Measurements from ENCODE around the gene CCDC137.

CCDC137 gene

DNA sequence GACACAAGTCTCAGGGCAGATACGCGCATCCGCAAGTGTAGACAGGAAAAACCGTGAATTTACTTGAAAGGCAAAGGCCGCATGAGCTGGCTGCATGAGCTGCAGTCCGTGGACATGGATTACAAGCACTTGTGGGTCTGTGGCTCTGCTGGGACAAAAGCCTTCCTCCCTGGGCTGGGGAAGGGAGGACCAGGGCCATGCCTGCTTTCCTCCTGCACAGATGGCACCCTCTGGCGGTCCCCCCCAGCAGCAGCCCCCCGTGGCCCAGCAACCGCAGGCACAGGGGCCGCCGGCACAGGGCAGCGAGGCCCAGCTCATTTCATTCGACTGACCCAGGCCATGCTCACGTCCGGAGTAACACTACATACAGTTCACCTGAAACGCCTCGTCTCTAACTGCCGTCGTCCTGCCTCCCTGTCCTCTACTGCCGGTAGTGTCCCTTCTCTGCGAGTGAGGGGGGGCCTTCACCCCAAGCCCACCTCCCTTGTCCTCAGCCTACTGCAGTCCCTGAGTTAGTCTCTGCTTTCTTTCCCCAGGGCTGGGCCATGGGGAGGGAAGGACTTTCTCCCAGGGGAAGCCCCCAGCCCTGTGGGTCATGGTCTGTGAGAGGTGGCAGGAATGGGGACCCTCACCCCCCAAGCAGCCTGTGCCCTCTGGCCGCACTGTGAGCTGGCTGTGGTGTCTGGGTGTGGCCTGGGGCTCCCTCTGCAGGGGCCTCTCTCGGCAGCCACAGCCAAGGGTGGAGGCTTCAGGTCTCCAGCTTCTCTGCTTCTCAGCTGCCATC is 34.9 kb downstream of the CCDC137 start:
- DNase-seq (ENCODE audit: low read depth in 2 of 2): no peak

DNA sequence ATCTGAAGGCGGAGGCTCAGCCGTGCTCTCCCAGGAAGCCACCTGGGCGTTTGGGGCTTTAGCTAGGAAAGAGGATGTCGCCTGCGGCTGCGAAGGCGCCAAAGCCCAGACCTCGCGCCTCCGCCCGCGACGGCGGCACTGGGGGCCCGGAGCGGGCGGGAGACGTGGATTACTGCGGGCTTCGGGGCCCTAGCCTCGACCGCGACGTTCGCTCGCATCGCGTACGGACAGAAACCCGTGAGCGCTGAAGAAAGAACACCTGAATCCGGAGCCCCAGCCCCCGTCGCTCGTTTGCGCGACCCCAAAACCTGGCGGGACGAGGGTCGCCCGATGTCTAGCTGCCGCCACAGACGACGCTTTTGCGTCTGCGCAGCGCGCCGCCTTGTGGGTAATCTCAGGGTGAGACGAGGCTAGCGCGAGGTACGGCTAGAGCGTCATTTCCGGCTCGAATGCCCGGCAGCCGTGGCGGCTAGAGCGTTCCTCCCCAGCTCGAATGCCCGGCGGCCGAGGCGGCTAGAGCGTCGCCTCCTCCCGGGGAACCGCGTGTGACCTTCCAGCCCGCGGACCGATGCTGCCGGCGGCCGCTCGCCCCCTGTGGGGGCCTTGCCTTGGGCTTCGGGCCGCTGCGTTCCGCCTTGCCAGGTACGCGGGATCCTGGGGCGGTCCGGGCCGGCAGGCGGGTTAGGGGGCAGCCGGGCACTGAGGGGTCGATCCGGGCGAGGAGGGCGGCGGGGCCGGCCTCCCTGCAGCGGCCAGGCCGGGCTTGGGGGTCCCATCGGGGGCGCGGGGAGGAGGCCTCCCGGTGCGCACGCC is 36.6 kb downstream of the CCDC137 start, which contains the start of gene MRPL12:
TSS of gene MRPL12 (plus strand) at position 434 of the 813 bp plus-strand sequence. CDS start at position 569, 135 bp downstream.
- DNase-seq (ENCODE audit: low read depth in 2 of 2): peak; percentile 79 to 80

DNA sequence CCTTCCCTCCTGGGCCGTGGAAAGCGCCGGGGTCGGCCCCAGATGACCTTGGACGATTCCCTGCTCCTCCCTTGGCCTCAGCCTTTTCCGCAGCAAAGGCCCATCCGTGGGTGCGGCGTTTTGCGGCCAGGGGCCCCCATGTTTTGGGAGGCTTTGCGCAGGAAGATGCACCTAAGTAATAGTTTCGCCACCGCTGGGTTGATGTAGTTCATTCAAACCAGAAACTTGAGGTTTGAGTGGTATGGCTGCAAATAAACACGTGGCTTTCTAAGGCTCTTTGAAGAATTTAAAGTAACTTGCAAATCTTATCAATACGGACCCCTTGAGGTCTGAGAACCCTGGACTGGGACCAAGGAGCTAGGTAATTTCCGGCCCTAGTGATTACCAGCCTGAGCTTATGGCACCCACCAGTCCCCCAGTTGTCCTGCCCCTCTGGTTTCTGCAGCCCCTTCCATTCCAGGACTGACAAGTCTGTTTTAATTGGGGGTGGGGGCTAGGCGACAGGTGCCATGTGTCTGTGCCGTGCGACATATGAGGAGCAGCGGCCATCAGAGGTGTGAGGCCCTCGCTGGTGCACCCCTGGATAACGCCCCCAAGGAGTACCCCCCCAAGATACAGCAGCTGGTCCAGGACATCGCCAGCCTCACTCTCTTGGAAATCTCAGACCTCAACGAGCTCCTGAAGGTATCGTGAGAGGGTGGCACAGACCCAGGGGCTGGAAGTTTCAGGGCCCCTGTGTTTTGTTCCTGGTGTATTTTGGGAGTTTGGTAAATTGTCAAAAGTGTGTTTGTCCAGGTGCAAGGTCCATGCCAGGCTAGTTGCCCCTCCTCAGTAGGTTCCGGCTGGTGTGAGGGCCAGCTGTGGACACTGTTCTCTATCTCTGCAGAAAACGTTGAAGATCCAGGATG is 37.5 kb downstream of the CCDC137 start:
- no peak for DNase-seq (ENCODE audit: low read depth in 2 of 2)

GRCh38 chr17:81705518-81706231 is 39.1 kb downstream of the CCDC137 start:
- no peak for DNase-seq (ENCODE audit: low read depth in 2 of 2)

DNA sequence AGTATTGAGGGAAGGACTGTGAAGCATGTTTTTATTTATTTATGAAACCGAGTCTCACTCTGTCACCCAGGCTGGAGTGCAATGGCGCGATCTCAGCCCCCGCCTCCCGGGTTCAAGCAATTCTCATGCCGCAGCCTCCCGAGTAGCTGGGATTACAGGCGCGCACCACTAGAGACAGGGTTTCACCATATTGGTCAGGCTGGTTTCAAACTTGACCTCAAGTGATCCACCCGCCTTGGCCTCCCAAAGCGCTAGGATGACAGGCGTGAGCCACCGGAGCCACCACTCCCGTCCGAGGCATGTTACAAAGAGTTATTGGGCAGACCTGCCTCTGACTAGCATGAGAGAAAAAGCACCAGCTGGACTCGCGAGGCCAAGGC is 39.7 kb downstream of the CCDC137 start:
- no peak for DNase-seq (ENCODE audit: low read depth in 2 of 2)

- DNase-seq (ENCODE audit: low read depth in 2 of 2): no peak
These were observed 40.5 kb downstream of the CCDC137 start for GRCh38 chr17:81706757-81707624.

DNA sequence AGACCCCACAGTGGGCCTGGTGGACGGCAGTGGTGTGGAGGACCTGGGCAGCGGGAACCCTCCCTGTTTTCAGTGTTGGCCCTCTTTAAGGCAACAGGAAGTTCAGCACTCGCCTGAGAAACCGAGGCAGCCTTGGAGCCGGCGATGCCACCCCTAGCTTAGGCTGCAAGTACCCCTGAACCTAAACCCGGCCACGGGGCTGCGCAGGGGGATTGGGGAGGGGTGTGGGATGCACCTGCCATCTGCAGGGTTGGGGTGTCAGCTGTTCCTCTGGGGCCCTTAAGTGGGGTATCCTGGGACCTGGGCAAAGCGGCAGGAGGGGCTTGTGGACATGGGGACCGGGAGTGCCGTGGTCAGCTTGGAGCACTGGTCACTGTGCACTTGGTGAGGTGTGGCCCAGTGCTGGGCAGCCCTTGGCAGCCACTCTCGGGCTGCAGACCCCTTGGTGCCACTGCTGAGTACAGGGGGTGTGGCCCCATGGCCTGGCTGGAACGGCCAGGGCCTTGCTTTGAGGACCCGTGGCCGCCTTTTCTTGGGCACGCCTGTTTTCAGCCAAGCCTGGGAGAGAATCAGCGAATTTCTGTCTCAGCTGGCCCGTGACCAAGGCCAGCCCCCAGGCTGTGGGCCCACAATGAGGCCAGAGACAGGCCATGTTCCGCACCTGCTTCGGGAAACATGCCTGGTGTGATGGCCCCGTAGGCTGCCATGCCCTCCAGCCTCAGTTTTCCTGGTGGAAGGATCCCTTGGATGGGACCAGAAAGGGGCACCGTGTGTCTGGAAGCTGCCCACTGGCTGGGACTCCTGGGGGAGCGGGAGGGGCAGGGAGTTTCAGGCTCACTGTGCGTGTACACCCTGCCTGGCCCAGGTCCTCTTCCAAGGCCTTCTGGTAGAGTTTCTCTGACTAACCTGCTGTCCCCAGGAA is 41.4 kb downstream of the CCDC137 start:
- DNase-seq (ENCODE audit: low read depth in 2 of 2): no peak

DNA sequence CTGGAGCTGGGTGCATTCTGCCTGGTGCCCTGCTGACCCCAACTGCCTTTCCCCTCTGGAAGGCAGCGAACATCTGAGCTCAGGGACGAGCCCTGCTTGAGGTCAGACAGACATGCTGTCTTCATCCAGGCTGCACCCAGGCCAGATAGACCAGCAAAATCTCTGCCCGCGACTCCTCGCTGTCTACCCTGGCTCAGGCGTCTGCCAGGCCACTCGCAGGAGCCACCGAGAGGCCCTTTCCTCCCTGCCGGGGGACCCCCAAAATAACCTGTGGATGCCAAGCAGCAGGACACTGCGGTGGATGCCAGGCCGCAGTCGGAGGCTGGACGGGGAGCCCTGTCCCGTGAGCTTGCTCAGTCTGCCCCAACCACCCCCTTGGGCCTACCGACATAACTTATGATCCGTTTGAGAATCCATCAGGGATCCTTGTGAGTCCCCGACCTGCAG is 42.2 kb downstream of the CCDC137 start:
- no peak for DNase-seq (ENCODE audit: low read depth in 2 of 2)

DNA sequence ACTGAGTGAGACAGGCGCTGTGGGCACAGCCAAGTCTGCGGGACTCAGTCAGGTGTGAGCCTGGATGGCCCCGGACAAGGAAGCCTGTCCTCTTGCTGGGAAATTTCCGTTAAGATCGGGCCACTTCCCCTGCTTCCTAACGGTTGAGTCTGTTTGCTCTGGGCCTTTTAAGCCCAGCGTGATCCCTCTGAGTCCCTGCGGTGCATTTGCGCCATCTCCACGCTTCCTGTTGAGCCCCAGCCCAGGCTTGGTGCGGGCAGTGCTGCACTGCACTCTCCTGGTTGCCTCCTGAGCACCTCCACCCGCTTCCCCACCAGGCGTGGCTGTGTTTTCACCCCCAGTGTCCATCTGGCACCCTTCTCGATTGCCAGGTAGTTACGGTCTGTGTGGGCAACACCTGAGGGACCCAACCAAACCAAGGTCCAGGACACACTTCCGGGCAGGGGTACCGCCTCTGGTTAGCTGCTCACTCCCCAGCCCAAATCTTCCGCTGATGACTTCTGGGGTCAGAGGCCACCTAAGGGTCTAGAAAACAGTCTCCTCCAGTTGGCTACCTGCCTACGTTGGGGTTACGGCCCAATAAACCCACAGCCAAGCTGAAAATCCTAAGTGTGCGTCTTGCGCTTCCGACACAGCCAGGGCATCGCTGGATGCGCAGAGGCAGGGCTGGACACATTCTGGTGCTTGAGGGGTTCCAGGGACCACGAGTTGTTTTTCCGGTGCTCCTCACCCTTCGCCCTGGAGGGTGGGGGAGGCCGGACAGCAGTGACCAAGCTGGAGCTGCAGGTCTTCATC is 44.2 kb downstream of the CCDC137 start:
- DNase-seq (ENCODE audit: low read depth in 2 of 2): no peak

DNA sequence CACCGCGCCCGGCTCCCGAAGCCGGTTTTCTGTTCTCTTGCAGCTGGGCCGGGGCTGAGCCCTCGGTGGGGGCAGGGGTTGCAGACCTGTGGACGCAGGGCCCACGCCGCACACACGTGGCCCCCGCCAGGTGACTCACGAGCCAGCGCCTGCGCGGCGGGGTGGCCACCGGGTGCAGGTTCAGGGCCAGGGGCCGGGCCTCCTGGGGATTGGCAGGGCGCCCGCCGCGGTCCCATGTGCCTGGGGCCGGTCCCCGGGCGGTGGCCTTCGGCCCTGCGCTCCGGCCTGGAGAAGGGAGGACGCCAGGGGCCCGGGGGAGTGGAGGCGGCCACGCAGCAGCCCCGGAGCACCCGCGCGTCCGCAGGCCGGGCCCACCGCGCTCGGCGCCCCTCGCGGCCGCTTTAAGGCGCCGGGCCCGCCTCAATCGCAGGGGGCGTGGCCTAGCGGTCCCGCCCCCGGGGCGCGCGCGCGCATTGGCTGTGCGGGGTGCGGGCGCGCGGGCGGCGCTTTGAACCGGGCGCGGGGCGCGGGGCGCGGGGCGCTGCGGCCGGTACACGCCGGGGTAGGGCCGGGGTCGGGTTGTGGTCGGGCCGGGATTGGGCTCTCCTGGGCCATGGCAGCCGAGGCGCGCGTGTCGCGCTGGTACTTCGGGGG is 45.4 kb downstream of the CCDC137 start, which contains the start of gene SLC25A10:
TSS of gene SLC25A10 (plus strand) at position 471 of the 654 bp plus-strand sequence. CDS start at position 614, 143 bp downstream.
- peak; percentile 64 for DNase-seq (ENCODE audit: low read depth in 2 of 2)

DNA sequence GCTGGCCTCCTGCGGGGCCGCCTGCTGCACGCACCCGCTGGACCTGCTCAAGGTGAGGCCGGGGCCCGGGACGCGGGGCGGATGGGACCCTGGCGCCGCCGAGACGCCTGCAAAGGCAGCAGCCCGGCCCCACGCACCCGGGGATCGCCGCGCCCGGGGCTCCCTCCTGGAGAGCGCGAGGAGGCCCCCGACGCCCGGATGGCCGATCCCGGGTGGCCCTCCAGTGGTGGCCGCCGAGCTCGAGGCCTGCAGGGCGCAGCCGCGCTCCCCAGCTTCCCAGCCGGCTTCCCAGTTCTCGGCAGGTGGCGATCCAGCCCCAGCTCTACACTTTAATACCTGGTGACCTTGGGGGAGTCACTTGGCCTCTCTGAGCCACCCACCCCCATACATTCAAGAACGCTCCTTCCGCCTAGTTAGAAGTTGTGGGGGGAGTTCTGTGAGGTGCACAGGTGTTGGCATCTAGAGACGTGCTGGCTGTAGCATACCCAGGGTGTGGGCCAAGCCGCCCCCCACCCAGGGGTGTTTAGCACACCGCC is 46.0 kb downstream of the CCDC137 start:
- no peak for DNase-seq (ENCODE audit: low read depth in 2 of 2)

- no peak for DNase-seq (ENCODE audit: low read depth in 2 of 2)
These were observed 46.5 kb downstream of the CCDC137 start for GRCh38 chr17:81713004-81713555.

DNA sequence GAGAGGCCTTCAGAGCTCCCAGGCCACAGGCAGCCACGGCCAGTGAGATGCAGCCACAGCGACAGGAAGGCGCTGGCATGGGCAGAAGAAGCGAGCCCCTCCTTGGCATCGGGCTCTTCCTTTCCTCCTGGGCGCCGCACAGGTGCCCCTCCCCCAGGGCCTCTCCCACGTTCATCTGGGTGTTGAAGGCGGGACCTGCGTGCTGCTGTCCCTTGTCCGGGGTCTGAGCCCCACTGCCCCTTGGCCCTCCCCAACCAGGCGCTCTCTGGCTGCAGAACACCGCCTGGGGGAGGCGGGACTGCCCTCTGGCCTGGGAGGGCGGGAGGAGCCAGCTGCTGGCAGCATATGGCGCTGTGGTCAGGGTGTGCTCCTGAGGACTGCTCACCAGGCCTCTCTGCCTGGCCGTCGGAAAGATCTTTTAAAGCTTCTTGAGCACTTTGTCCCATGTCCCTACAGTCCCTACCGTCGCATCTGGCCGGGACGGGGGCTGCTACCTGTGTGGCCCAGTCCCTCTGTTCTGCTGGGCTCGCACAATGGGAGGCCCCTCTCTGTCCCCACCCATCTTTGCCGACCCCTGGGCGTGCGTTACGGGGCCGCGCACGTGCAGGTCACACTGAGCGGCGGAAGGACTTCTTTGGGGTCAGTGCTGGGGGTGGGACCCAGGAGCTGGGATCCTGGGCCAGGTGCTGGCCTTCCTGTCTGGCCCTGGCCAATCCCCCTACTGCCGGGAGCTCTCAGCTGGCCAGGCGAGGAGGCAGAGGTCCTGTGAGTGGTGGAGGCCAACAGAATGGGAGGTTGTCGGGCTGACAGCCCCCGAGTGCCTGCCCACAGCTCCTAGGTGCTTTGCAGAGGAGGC is 47.2 kb downstream of the CCDC137 start:
- no peak for DNase-seq (ENCODE audit: low read depth in 2 of 2)

- no peak for DNase-seq (ENCODE audit: low read depth in 2 of 2)
These were observed 48.0 kb downstream of the CCDC137 start for GRCh38 chr17:81714412-81715106.

GRCh38 chr17:81715107-81715871 is 48.8 kb downstream of the CCDC137 start:
- DNase-seq (ENCODE audit: low read depth in 2 of 2): no peak
